NCI-H2196 treated with DMSO at 0.1 percent for 48 hours (cell line): ENCODE results near the gene TENM3.

Experiments
- DNase-seq: peaks from one replicate; lab custom pipeline; 2025; ENCODE audit not compliant: unreplicated experiment; lab: John Stamatoyannopoulos, UW

Gene TENM3

DNA sequence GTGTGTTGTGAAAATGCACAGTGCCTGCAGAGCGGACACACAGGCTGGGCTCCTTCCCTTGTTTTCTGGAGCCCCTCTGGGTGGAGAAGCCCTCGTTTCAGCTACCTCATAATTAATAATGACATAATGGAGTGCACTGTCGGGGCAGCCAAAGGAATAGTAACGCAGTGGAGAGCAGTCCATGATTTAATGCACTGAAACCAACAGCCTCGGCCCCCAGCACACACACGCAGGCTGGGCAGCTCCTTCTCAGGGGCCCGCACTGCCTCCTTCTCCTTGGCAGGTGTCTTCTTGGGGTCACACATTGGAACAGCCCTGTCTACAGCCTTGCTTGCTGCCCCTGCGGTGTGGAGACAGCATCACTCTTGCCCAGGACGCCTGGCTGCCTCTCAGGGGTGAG is 584.8 kb downstream of the TENM3 start:
- DNase-seq, result no peak

DNA sequence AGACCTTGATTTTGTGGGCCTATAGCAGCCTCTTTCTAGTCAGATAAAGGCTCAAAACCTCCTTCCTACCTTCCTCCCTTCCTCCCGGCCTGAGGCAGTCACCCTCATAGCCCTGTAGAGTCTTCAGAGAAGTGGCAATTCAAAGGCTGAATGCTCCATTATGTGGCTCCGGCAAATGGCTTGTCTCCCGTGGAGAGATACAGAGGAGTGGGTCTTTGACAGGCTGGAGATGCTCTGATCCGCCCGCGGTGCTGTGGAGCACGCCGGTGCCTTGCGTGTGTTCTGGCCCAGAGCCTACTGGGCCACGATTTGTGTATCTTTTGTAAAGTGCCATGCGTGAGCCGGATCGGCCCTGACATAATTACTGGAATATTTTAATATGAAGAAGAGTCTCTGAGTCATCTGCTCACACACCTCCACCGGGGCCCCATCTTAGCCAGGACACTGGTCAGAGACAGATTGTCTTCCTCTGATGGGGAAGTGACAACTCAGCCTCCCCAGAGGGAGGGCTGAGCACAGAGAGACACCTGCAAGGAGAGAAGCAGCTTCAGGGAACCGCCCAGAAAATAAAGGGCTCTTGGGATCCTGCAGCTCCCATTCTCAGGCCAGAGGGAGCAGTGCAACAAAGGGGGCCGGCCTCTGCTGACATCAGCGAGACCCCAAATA is 585.3 kb downstream of the TENM3 start:
- no peak for DNase-seq

DNA sequence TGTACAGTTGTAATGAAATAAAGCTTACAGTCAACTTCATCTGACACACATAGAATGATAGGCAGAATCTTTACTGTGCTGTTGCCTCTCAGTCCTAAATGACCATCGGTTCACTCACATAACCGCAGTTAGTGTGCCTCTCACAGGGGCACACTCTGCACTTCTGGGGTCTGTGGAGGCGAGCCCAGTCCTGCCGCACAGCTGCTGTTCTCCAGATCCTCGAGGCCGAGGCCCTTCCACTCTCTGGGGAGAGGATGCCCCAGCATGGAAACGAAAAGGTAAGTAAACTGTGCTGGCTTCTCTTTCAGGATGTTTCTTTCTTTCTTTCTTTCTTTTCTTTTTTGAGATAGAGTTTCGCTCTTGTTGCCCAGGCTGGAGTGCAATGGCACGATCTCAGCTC is 586.0 kb downstream of the TENM3 start:
- DNase-seq, result no peak

DNA sequence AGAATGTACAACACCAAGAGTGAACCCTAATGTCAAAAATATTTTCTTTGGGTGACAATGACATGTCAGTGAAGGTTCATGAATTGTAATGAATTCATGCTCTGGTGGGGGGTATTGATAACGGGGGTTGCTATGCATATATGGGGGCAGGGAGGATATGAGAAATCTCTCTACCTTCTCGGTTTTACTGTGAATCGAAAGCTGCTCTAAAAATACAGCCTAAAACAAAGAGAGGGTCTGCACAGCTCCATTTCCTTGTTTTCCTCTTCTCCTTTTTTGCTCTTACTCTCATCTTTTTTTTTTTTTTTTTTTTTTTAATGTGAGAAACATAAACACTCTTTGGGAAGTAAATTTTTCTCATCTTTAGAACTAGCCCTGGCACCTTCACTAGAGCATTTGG is 588.2 kb downstream of the TENM3 start:
- DNase-seq, result no peak

DNA sequence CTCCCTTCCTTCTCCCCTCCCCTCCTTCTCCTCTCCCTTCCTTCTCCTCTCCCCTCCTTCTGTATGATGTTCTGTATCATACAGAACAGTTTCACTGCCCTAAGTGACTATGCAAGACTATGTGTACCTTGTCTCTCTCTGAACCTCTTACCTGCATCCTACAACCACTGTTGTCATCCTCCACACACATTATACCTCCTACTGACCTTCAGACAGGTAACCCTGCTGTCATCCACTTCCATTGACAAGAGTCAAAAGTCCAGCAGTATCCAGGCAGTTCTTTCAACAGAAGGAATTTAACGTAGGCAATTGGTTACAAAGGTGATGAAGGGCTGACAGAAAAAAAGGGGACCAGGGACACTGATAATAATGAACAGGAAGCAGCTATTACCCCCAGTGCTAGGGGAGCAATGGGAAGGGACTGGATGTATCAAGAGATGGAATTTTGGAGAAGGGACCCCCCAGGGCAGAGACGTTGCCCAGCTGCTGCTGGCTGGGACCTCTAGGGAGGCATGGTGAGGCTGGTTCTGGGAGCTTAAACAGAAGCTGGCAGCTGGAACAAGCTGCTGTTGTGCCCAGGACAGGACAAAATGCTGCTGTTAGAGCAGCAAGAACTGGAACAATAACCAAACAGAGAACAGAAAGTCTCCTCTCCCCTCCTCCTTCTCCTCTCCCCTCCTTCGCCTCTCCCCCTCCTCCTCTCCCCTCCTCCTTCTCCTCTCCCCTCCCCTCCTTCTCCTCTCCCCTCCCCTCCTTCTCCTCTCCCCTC is 589.3 kb downstream of the TENM3 start:
- no peak for DNase-seq

DNA sequence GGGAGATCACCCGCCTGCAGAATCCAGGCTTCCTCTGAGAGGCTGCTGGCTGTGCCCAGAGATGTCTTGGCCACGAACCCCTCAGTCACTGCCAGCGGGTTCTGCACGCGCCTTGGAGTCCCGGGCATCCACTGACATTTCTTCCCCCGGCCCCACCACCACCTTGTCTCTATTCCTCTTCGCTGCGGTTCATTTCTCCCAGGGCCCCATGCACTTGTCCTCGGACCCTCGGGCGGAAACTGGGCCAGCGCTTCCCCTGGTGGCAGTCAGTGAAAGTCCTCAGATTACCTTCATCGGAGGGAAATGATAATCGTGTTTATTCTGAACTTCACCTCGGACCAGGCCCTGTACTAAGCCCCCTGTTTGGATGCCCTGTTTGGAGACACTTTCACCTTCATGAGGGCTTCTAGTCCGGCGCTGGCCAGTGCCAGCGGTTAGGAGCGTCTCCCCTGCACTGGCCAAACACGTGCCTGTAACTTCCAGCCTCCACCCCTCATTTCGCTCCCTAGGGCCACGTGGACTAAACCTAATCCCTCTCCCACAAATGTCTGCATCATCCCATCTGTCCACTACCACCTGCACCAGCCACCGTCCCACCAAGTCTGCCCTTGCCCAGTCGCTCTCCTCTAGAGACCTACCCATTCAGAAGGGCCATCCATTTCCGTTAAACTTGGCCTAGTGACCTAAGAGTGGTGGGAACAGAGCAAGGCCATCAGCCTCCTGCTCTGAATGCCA is 592.0 kb downstream of the TENM3 start:
- no peak for DNase-seq

DNA sequence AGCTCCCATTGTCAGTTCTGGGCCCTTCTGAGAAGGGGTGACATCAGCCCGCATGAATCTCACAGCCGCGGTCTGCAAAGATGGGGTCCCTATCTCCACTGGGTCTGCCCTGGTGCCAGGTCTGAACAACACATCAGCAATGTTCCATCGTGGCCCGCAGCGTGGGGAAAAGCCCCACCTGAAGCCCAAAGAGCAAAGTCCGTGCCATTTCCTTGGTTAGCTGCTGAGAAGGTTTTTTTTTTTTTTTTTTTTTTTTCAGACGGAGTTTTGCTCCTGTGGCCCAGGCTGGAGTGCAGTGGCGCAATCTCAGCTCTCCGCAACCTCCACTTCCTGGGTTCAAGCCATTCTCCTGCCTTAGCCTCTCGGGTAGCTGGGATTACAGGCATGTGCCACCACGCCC is 594.6 kb downstream of the TENM3 start:
- DNase-seq, result no peak

DNA sequence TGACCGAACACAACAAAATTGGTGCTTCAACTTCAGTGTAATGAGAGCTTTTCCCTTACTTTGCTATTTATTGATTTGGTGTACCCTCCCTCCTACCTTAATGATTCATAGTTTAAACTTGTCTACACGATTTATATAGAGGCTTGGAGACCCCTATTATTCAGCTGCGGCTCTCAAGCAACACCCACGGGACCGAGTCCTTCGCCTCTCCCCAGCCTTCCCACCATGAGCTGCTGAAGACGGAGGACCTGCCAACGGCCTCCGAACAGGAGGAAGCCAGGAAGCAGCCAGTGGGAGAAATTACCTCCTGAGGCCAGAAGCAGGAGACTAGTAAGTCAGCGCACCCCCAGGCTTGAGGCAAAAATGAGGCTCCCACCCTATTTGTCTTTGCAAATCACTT is 595.3 kb downstream of the TENM3 start:
- DNase-seq, result no peak

DNA sequence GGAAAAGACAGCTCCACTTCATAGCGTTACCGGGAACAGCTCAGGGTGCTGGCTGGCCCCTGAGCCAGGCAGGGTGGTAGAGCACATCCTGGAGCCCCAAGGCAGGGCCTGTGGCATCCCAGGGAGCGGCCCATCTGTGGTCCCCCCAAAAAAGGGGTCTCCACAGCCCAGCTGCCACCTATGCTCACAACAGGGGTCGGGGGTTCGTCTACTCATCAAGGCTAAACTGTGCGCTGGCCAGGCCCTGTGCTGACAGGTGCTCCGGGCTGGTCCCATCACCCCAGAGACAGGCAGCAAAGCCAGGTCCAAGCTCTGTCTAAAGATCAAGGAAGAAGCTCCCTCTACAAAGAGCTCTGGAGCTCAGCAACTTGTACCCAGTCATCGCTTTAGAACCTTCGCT is 596.1 kb downstream of the TENM3 start:
- DNase-seq, result no peak

DNA sequence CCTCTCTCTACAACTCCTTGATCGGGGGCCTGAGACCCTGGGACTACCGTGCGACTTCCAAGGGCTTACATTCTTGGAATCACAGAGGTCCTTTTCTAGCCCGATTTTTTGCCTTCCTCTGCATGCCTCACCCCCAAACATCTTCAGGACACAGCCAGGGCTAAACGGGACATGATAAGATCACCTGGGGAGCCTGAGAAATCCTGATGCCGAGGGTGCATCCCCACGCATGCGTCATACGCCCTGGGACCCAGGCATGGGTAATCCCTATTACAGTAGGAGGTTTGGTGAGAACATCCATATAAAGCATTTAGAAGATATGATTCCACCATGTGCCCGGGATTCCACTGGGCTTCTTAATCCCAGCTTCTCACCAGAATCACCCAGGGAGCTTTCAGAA is 596.9 kb downstream of the TENM3 start:
- DNase-seq, result no peak

DNA sequence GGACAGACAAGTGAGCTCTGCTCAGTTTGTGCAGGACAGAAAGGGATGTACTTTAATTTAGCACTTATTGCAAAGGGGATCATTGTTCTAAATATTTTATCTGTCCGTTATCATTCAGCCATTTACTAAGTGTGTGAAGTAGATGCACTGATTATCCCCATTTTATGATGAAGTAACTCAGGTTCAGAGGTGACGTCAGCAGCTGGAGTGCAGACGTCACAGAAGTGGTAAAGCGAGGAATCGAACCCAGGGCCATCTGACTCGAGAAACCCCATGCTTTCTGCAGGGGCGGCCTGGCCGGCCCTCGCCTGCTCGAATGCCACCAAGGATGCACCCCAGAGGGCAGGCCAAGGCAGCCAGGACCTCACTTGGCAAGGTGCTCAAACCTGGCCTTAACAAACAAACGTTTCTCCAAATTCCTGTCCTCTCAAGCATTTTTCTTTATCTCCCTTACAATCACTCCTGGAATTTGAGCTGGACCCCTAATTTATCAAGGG is 599.0 kb downstream of the TENM3 start:
- no peak for DNase-seq

DNA sequence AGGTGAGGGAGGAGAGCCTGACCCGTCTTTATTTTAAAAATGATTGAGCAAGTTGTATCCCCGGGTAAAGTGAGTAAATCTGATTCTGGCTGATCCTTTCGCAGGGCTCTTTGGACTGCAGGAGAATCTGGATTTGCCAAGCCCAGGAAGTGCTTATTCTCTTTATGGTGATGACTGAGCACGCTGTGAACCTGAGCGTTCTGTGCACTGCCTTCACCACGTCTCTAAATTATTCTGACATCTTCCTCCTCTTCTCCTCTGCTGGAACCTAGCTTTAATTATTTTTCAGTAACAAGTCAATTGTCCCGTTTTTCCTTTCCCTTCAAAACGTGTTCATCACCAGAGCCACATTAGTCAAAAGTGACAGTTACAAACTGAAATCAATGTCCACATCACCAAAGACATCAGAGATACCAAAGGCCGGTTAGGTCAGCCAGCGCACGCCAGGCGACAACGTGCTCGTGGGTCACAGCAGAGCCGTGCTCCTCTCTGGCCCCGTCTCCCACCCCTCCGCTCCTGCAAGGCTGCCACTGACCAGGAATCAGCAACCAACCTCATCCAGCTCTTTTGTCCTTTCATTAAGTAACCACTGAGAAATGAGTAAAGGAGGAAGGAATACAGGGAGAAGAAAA is 599.7 kb downstream of the TENM3 start:
- DNase-seq, result no peak

DNA sequence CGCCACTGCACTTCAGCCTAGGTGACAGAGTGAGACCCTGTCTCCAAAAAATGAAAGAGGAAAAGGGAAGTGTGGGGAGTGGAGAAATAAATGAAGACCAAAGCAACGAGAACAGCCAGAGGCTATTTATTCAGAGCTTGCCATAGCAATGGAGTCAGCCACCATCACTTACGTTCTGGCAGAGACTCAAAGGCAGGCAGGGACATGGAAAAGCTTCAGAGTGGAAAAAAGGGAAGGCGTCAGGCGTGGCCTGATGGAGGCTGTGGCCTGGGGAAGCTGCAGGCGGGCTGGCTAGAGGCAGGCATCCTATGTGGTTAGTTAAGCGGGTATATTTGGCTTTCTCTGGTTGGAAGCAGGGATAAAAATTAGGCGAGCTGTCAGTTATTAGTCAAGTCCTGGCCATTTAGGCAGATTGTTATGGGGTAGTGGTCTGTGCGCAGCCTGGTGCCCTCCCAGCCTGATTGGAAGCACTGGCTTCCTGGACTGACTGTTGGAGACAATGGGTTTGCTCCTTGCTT is 600.7 kb downstream of the TENM3 start:
- no peak for DNase-seq

DNA sequence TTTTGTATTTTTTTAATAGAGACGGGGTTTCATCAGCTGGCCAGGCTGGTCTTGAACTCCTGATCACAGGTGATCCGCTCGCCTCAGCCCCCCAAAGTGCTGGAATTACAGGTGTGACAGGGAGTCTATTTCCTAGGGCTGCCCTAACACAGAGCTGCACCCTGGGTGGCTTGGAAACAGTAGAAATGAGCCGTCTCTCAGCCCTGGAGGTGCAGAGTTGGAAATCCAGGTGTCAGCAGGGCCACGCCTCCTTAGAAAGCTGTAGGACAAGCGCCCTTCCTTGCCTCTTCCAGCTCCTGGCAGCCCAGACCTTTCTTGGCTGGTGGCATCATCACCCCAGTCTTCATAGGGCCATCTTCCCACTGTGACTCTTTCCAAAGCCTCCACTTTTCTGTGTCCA is 602.4 kb downstream of the TENM3 start:
- DNase-seq, result no peak

DNA sequence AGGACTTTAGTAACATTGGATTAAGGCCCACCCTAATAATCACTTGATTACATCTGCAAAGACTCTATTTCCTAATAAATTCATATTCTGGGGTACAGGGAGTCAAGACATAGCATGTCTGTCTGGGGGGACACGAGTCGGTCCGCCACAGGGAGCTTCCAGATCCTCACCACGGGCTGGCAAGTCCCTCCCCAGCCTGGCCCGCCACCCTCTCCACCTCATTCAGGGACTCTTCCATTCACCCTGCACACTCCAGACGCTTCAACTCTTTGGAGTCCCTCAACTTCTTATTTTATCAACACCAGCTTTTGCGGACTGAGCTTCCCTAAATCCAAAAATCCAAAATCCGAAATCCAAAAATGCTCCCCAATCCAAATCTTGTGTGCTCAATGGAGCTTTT is 602.8 kb downstream of the TENM3 start:
- DNase-seq, result no peak

DNA sequence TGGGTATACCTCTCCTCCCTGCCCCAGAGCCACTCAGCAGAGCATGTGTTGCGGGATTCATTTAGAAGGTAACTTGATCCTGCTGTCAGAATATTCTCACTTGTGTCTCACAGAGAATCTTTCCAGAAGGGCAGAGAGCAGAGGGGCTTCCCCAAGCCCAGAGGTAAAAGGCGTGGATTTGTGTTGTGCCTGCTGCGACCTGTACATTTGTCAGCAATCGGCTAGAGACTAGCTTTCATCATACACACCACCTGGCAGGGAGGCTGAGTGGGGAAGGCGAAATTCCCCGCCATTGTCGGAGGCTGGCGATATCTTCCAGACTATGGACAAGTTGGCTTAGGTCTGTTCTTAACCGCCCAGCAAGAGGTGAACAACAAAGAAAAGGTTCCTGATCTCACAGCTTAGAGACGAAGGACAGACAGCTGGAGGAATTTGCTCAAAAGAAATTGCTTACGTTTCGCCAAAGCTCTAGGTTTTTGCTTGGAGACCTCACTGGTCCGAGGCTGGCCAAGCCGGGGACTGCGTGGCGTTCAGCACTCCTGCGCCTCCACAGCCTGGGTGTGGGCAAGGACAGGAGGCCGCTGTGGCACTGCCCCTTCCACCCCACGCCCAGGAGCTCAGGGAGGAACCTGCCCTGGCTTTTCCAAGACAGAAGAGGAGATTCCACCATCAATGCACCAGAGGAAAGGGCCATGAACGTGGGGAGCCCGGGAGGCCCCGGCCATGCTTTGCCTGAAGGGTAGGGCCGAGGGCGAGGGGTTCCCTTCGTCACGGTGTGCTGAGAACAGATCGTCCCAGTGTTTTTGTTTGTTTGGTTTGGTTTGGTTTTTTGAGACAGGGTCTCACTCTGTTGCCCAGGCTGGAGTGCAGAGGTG is 604.6 kb downstream of the TENM3 start:
- DNase-seq, result no peak

DNA sequence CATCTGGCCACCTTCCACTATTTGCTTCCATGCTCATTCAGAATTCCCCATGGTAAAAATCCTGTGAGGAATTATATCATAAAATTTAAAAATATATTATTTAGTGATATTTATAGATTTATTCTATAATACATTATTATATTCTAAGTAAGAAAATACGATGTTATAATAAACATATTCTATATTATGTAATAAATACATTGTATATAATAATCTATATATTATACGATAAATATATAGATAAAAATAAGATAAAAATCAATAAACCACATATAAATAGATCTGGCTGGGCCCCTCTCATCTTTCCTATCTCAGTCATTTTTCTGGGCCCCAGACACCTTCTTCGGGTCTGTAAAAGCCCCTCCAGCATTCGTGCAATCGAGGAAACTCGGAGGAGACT is 605.5 kb downstream of the TENM3 start:
- no peak for DNase-seq
